ENCODE data around the gene TRPM2. TPM values are rescaled to one million over a fixed set of nuclear protein-coding genes. Genes with fewer than 3 reads are reported as not detected.

The TRPM2 gene
- total and polyA plus RNA-seq, 2 of the 13 experiments (the other 11 are each of a cell fraction or from before 2014, with no cell fraction given), result 0.07 to 0.20 TPM

- peak; percentile 85 for TF ChIP-seq E2F1 (CRISPR knock-in tag; IDR thresholded peaks at IDR 0.05)
- TF ChIP-seq ZNF205 (CRISPR knock-in tag; IDR thresholded peaks at IDR 0.05), result no peak
- TF ChIP-seq IRF1 (CRISPR knock-in tag; IDR thresholded peaks at IDR 0.05; ENCODE audit: low read depth), result no peak
- peak; percentile 25 for TF ChIP-seq CTCF (CRISPR knock-in tag; IDR thresholded peaks at IDR 0.05)
- no peak for TF ChIP-seq MYNN (CRISPR knock-in tag; IDR thresholded peaks at IDR 0.05; ENCODE audit: low read depth)
- TF ChIP-seq ETS1 (CRISPR knock-in tag; IDR thresholded peaks at IDR 0.05), result no peak
- peak; percentile 82; the same call in 1 of the 2 replicates for TF ChIP-seq REPIN1 (CRISPR knock-in tag; IDR thresholded peaks at IDR 0.05; ENCODE audit: borderline replicate concordance, low read depth)
- TF ChIP-seq SMARCE1 (IDR thresholded peaks at IDR 0.05; ENCODE audit: borderline replicate concordance), result no peak
- TF ChIP-seq TOE1 (CRISPR knock-in tag; IDR thresholded peaks at IDR 0.05), result no peak; the same call in 1 of the 2 replicates
- no peak for TF ChIP-seq ZNF367 (CRISPR knock-in tag; IDR thresholded peaks at IDR 0.05; ENCODE audit: borderline replicate concordance)
- TF ChIP-seq ZNF383 (CRISPR knock-in tag; IDR thresholded peaks at IDR 0.05; ENCODE audit: borderline replicate concordance), result no peak
- TF ChIP-seq KLF16 (CRISPR knock-in tag; IDR thresholded peaks at IDR 0.05), result peak in 1 of 2 experiments; percentile 84; a peak in 2 of 4 replicates
- TF ChIP-seq ZNF670 (CRISPR knock-in tag; IDR thresholded peaks at IDR 0.05; ENCODE audit: borderline replicate concordance), result no peak
- no peak for TF ChIP-seq ZNF558 (CRISPR knock-in tag; IDR thresholded peaks at IDR 0.05; ENCODE audit: borderline replicate concordance)
- no peak for TF ChIP-seq ZNF20 (CRISPR knock-in tag; IDR thresholded peaks at IDR 0.05)
- no peak for TF ChIP-seq ATAD3A (CRISPR knock-in tag; IDR thresholded peaks at IDR 0.05)
- TF ChIP-seq KDM3A (CRISPR knock-in tag; IDR thresholded peaks at IDR 0.05; ENCODE audit: low read depth), result 0 out of 2 replicates have a peak, but pooled peaks have one; percentile 38
- TF ChIP-seq ZNF451 (CRISPR knock-in tag; IDR thresholded peaks at IDR 0.05), result no peak
- no peak for TF ChIP-seq NFE2L2 (IDR thresholded peaks at IDR 0.05; ENCODE audit: low read length)
- no peak; the same call in 1 of the 2 replicates for TF ChIP-seq ZNF275 (CRISPR knock-in tag; IDR thresholded peaks at IDR 0.05; ENCODE audit: borderline replicate concordance)
- peak; percentile 49 for TF ChIP-seq ZBTB14 (CRISPR knock-in tag; IDR thresholded peaks at IDR 0.05)
These were observed 14.2 kb upstream of the TRPM2 start, which contains the start of gene CFAP410 (continued) for GRCh38 chr21:44338971-44339910.

All from HepG2 (cell line).